HCT116 (cell line): Measurements from ENCODE around the gene MAN2A2. TPM values are rescaled to one million over a fixed set of nuclear protein-coding genes. Genes with fewer than 3 reads are reported as not detected.
A peak's percentile ranks its signal among the peaks of the same experiment; 100 is the strongest.

ENCODE experiments used
- ATAC-seq: fragments of 200-7000 bp; cut with Tn5 transposase; 2 replicates; pipeline ENCODE4 v1.9.1; 2020; ENCODE audit warnings: mild to moderate bottlenecking, moderate library complexity
- Bru-seq: library from RNA; stranded (reverse); fragments of 400-500 nt; gene quantifications from one replicate; lab custom pipeline; 2021; lab: Mats Ljungman, UMichigan
- BruChase-seq, 2 experiments: library from RNA; stranded (reverse); fragments of 400-500 nt; gene quantifications; one replicate each; lab custom pipeline; 2021; lab: Mats Ljungman, UMichigan
- BruUV-seq: library from RNA; stranded (reverse); fragments of 400-500 nt; replicated peaks from 2 replicates; lab custom pipeline; 2021; lab: Mats Ljungman, UMichigan
- CTCF ChIA-PET: fragments of 300-600 bp; sonication (Branson Sonifier 250); formaldehyde crosslinking; loops from one replicate; lab custom pipeline; 2021; ENCODE audit warnings: antibody characterized with exemption; lab: Charles Lee
- POLR2A ChIA-PET: fragments of 300-600, 350-600 bp; sonication (Branson Sonifier 250); formaldehyde crosslinking; loops from one replicate; lab custom pipeline; 2021; ENCODE audit warnings: antibody characterized with exemption; lab: Charles Lee
- RAD21 ChIA-PET, 2 experiments: fragments of 300-600 bp; sonication (Branson Sonifier 250); formaldehyde crosslinking; loops; one replicate each; lab custom pipeline; 2023; ENCODE audit warnings: low total read pairs in 2 of 2; ENCODE audit not compliant: uncharacterized antibody in 2 of 2, unreplicated experiment in 2 of 2, low non-redundant PET in 1 of 2; lab: Charles Lee
- DNase-seq: peaks from one replicate; pipeline ENCODE4 v3.0.0-alpha.2; 2010; ENCODE audit warnings: low read depth, low spot score
- H2AFZ ChIP-seq: fragments of 200-600 bp; shearing (Covaris generic), sonication (generic); 2 replicates; pipeline ENCODE4 v1.6.1; 2017; ENCODE audit warnings: low read depth, mixed run types, mixed read lengths, antibody characterized with exemption, low read length; ENCODE audit not compliant: poor library complexity, severe bottlenecking
- H3K27ac ChIP-seq: 2 replicates; pipeline ENCODE4 v1.5.1; 2012; ENCODE audit warnings: low read depth, low read length
- H3K27me3 ChIP-seq: fragments of 200-600 bp; sonication (generic); 2 replicates; pipeline ENCODE4 v1.6.1; 2016; ENCODE audit warnings: mixed run types, low read length, mixed read lengths; ENCODE audit not compliant: insufficient read depth
- H3K36me3 ChIP-seq, 2 experiments: fragments of 200-500 bp in 1 of 2; fragments of 200-600 bp in 1 of 2; sonication (Bioruptor generic) in 1 of 2; sonication (generic) in 1 of 2; 2 replicates each; pipeline versions ENCODE4 v1.5.1 to v1.6.1; 2014 to 2016; ENCODE audit warnings: low read length in 2 of 2, inconsistent platforms in 1 of 2, mixed read lengths in 1 of 2, mixed run types in 1 of 2; ENCODE audit not compliant: insufficient read depth in 2 of 2, control insufficient read depth in 1 of 2
- H3K4me1 ChIP-seq, 2 experiments: fragments of 200-600 bp in 1 of 2; sonication (generic) in 1 of 2; 2 replicates each; pipeline versions ENCODE4 v1.5.1 to v1.6.1; 2012 to 2017; ENCODE audit warnings: low read length in 2 of 2, inconsistent platforms in 1 of 2, mild to moderate bottlenecking in 1 of 2, mixed read lengths in 1 of 2, mixed run types in 1 of 2, moderate library complexity in 1 of 2; ENCODE audit not compliant: insufficient read depth in 2 of 2, control insufficient read depth in 1 of 2
- H3K4me2 ChIP-seq: fragments of 200-600 bp; sonication (generic); 2 replicates; pipeline ENCODE4 v1.6.1; 2017; ENCODE audit warnings: mixed run types, low read length, mixed read lengths
- H3K4me3 ChIP-seq, 2 experiments: fragments of 200-600 bp in 1 of 2; sonication (generic) in 1 of 2; replicated peaks in 1 of 2; 2 replicates each; pipeline ENCODE4 v1.5.1; 2011 to 2016; ENCODE audit warnings: low read length in 2 of 2, control low read depth in 1 of 2, low read depth in 1 of 2, mild to moderate bottlenecking in 1 of 2, mixed read lengths in 1 of 2, mixed run types in 1 of 2
- H3K79me2 ChIP-seq: fragments of 200-600 bp; sonication (generic); 2 replicates; pipeline ENCODE4 v1.6.1; 2017; ENCODE audit warnings: mild to moderate bottlenecking, mixed run types, low read length, moderate library complexity, mixed read lengths; ENCODE audit not compliant: insufficient read depth
- H3K9ac ChIP-seq: fragments of 200-600 bp; sonication (generic); 2 replicates; pipeline ENCODE4 v1.6.1; 2016; ENCODE audit warnings: low read length, mixed read lengths
- H3K9me2 ChIP-seq: fragments of 200-600 bp; sonication (generic), shearing (Covaris generic); 2 replicates; pipeline ENCODE4 v1.6.1; 2017; ENCODE audit warnings: mixed run types, mild to moderate bottlenecking, moderate library complexity; ENCODE audit not compliant: insufficient read depth
- H3K9me3 ChIP-seq, 2 experiments: fragments of 200-500 bp in 1 of 2; fragments of 200-600 bp in 1 of 2; sonication (Bioruptor generic) in 1 of 2; sonication (generic) in 1 of 2; 2 replicates each; pipeline ENCODE4 v1.6.1; 2014 to 2017; ENCODE audit warnings: low read length in 2 of 2, mixed read lengths in 2 of 2, inconsistent platforms in 1 of 2, low read depth in 1 of 2, mild to moderate bottlenecking in 1 of 2, mixed run types in 1 of 2, moderate library complexity in 1 of 2; ENCODE audit not compliant: control insufficient read depth in 1 of 2, insufficient read depth in 1 of 2
- H4K20me1 ChIP-seq: fragments of 200-600 bp; sonication (generic), shearing (Covaris generic); 2 replicates; pipeline ENCODE4 v1.6.1; 2017; ENCODE audit warnings: mixed run types, mild to moderate bottlenecking, moderate library complexity; ENCODE audit not compliant: insufficient read depth
- EGR1 ChIP-seq: IDR thresholded peaks from 2 replicates; pipeline ENCODE4 v1.6.1; 2012; ENCODE audit warnings: low read depth
- FOSL1 ChIP-seq: IDR thresholded peaks from 2 replicates; pipeline ENCODE4 v1.6.1; 2012; ENCODE audit warnings: low read depth
- POLR2AphosphoS5 ChIP-seq: IDR thresholded peaks from 2 replicates; pipeline ENCODE4 v1.6.1; 2011; ENCODE audit warnings: mild to moderate bottlenecking, low read depth, low read length, moderate library complexity
- TCF7L2 ChIP-seq: IDR thresholded peaks from 2 replicates; pipeline ENCODE4 v1.7.0; 2011; ENCODE audit warnings: borderline replicate concordance, inconsistent platforms; ENCODE audit not compliant: insufficient read depth, insufficient read length; ENCODE audit errors: extremely low read depth
- ZFX ChIP-seq: fragments of 450-650 bp; IDR thresholded peaks from 2 replicates; pipeline ENCODE4 v1.6.1; 2017
- intact Hi-C: fragments of 100-400 bp; cut with micrococcal nuclease; formaldehyde crosslinking; loops from 2 replicates; pipeline ENCODE4 v1.10.0; 2022
- long read RNA-seq: library from polyadenylated mRNA; unstranded; transcript quantifications from one replicate; pipeline ENCODE4 v2.0.0, GENCODE V29; 2021; ENCODE audit not compliant: unreplicated experiment
- polyA plus RNA-seq: library from polyadenylated mRNA; unstranded; fragments of >200 nt; gene quantifications from 2 replicates; pipeline ENCODE4 v1.2.1, GENCODE V29; 2012; ENCODE audit warnings: missing spikeins
- total RNA-seq: library from RNA; stranded (reverse); gene quantifications from one replicate; pipeline ENCODE4 v1.2.1, GENCODE V29; 2021; ENCODE audit not compliant: unreplicated experiment

The MAN2A2 gene
- total RNA-seq, result 44.9 TPM
- 36.8 and 54.6 TPM in 2 replicates for polyA plus RNA-seq
- Bru-seq, nascent RNA, result percentile 58 among the genes with signal in this experiment
- percentile 79 among the genes with signal in this experiment for BruChase-seq, experiment 1, labeled RNA remaining after a 6-hour chase
- percentile 70 among the genes with signal in this experiment for BruChase-seq, experiment 2, labeled RNA remaining after a 2-hour chase
- long read RNA-seq, partial matches to known transcripts, result 26 of 31 reads
- long read RNA-seq, other reads (novel, unspliced or antisense), result 4 of 31 reads

DNA sequence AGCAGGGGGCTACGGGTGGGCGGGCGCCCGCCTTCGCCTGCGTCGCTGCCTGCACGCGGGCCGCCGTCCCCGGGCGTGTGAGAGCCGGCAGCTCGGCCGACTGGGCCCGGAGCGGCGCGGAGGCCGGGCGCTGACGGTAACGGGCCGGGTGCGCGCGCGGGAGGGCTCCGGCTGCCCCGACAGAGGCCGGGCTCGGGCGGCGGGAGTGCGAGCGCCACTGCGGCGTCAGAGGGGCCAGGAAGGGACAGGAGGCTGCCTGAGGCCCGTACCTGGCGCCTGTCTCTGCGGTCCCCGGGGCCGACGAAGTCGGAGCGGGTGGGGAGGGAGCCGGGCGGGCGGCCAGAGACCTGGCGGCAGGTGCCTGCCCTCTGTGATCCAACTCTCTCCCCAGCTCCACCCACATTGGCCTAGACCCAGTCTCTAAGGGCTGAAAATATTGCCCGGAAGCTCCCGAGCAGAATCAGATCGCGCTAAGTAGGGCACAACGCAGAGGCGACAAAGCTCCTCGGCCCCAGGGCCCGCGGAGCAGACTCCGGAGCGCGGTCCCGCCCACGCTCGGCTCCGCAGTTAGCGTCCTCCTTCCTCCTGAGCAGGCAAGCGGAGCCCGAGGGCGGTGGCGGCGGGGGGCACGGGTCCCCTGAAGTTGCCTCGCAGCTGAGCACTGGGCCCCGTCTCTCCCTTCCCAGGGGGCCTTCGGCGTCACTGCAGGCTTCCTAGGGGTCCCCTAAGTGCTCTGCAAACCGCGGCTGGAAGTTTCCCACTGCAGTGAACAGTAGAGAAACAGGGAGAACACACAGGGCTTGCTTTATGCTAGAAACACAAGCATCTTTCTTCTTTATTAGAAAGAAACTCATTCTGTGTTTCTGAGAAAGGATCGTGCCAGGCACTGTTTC, at the start of gene MAN2A2:
MAN2A2 (plus strand) TSS at position 463 of the 893 bp plus-strand sequence. CDS start 906 bp downstream, outside the sequence.
- no peaks in the 10 kb centered on the region for H3K9me3 ChIP-seq
- ChIA-PET RAD21 (interaction anchor here (0.7 to 0.9 kb wide), 2 partner anchors 14 to 130 kb away, joined by 3 read pairs; no protein-coding TSS in a partner anchor), CTCF (interaction anchor here (0.8 to 6.4 kb wide), 9 partner anchors 10 to 610 kb away, joined by 3 to 70 read pairs (median 3); partner anchors contain the start of genes HDDC3 and UNC45A), POLR2A (interaction anchor here (0.8 to 2.4 kb wide), 7 partner anchors 10 to 610 kb away, joined by 3 to 8 read pairs (median 4); partner anchors contain the start of genes HDDC3 and UNC45A)
- ATAC-seq (peak; percentile 51), DNase-seq (peak; percentile 18)
- H3K79me2 ChIP-seq, result no peaks in the 10 kb centered on the region
- intact Hi-C loops, result loop anchor here (2.0 to 5.0 kb wide), 2 partner anchors 146 to 369 kb away; no protein-coding TSS in a partner anchor
- no peaks in the 10 kb centered on the region for H3K27me3 ChIP-seq
- H2AFZ ChIP-seq, result peak within 1 kb of the TSS; percentile 98
- peak within 1 kb of the TSS; percentile 74 for H3K9ac ChIP-seq
- H3K4me2 ChIP-seq, result peak within 1 kb of the TSS; percentile 96
- no peaks in the 10 kb centered on the region for H4K20me1 ChIP-seq
- H3K9me2 ChIP-seq, result no peaks in the 10 kb centered on the region
- peaks cover 10 to 12% of the 10 kb centered on the region in 2 experiments; a peak in 3 of 4 replicates for H3K36me3 ChIP-seq
- H3K4me1 ChIP-seq, result peaks cover 10 to 20% of the 10 kb centered on the region in 2 experiments; a peak in 3 of 4 replicates
- H3K4me3 ChIP-seq, result peak within 1 kb of the TSS; percentile 74 to 84
- H3K27ac ChIP-seq, result peak within 1 kb of the TSS; percentile 87
- no TSS peak for BruUV-seq
- TF ChIP-seq POLR2AphosphoS5 (peak; percentile 44; the same call in 1 of the 2 replicates), ZFX (peak; percentile 81; the same call in 1 of the 2 replicates), EGR1 (peak; percentile 94), FOSL1 (no peak), TCF7L2 (peak; percentile 10)
